Fibroblast of lung (primary cell): ENCODE data around the gene HYCC1. TPM values are rescaled to one million over a fixed set of nuclear protein-coding genes. Genes with fewer than 3 reads are reported as not detected.

Experiments
- DNase-seq, 2 donors: peaks; one replicate each; pipeline versions ENCODE4 v3.0.0 to v3.0.0-alpha.2; 2010; ENCODE audit warnings: low read depth in 2 of 2
- H2AFZ ChIP-seq: 2 replicates; pipeline ENCODE4 v1.5.1; 2012; ENCODE audit warnings: low read length, control low read depth, inconsistent platforms
- H3K27ac ChIP-seq: 2 replicates; pipeline ENCODE4 v1.5.1; 2011; ENCODE audit warnings: low read length, control low read depth; ENCODE audit not compliant: insufficient read depth
- H3K27me3 ChIP-seq: 2 replicates; pipeline ENCODE4 v1.5.1; 2011; ENCODE audit warnings: mild to moderate bottlenecking, low read length; ENCODE audit not compliant: control insufficient read depth, insufficient read depth
- H3K36me3 ChIP-seq: 2 replicates; pipeline ENCODE4 v1.5.1; 2011; ENCODE audit warnings: low read length; ENCODE audit not compliant: control insufficient read depth, insufficient read depth
- H3K4me1 ChIP-seq: 2 replicates; pipeline ENCODE4 v1.5.1; 2011; ENCODE audit warnings: low read length; ENCODE audit not compliant: control insufficient read depth, insufficient read depth; ENCODE audit errors: extremely low read depth
- H3K4me2 ChIP-seq: 2 replicates; pipeline ENCODE4 v1.5.1; 2011; ENCODE audit warnings: low read length, control low read depth; ENCODE audit not compliant: insufficient read depth; ENCODE audit errors: extremely low read depth
- H3K4me3 ChIP-seq, 4 experiments: fragments of 200-600 bp in 1 of 4; sonication (generic) in 1 of 4; replicated peaks in 1 of 4; 2 replicates each; pipeline ENCODE4 v1.5.1; 2011 to 2016; ENCODE audit warnings: low read length in 4 of 4, low read depth in 3 of 4, mild to moderate bottlenecking in 3 of 4, control low read depth in 2 of 4, inconsistent platforms in 1 of 4, mixed read lengths in 1 of 4; ENCODE audit not compliant: insufficient read depth in 1 of 4; ENCODE audit errors: control extremely low read depth in 1 of 4
- H3K79me2 ChIP-seq: 2 replicates; pipeline ENCODE4 v1.5.1; 2012; ENCODE audit warnings: mild to moderate bottlenecking, low read length, inconsistent platforms; ENCODE audit not compliant: control insufficient read depth, insufficient read depth
- H3K9ac ChIP-seq: 2 replicates; pipeline ENCODE4 v1.5.1; 2011; ENCODE audit warnings: mild to moderate bottlenecking, low read length, control low read depth; ENCODE audit not compliant: insufficient read depth
- H3K9me3 ChIP-seq: 2 replicates; pipeline ENCODE4 v1.5.1; 2012; ENCODE audit warnings: low read depth, low read length; ENCODE audit not compliant: control insufficient read depth, insufficient read depth
- H4K20me1 ChIP-seq: 2 replicates; pipeline ENCODE4 v1.5.1; 2011; ENCODE audit warnings: low read length; ENCODE audit not compliant: control insufficient read depth, insufficient read depth; ENCODE audit errors: extremely low read depth
- CTCF ChIP-seq, 2 donors: IDR thresholded peaks in 1 of 2; conservative IDR thresholded peaks in 1 of 2; 1 replicate in 1 of 2; 2 replicates in 1 of 2; pipeline ENCODE4 v1.5.1; 2011 to 2012; ENCODE audit warnings: low read length in 2 of 2, control low read depth in 1 of 2, inconsistent platforms in 1 of 2, low read depth in 1 of 2, mild to moderate bottlenecking in 1 of 2
- EZH2 ChIP-seq: IDR thresholded peaks from 2 replicates; pipeline ENCODE4 v1.5.1; 2012; ENCODE audit warnings: low read length, control low read depth, mild to moderate bottlenecking; ENCODE audit errors: missing control alignments
- polyA plus RNA-seq, 2 donors: library from polyadenylated mRNA; depleted of rRNA in 1 of 2; stranded (reverse) in 1 of 2; unstranded in 1 of 2; fragments of >200 nt; gene quantifications; 2 replicates each; pipeline ENCODE4 v1.2.1, GENCODE V29; 2011 to 2012; ENCODE audit warnings: missing spikeins in 1 of 2
- total RNA-seq: library from RNA; depleted of rRNA; stranded (reverse); fragments of >200 nt; gene quantifications from 2 replicates; pipeline ENCODE4 v1.2.1, GENCODE V29; 2014

The HYCC1 gene
- total and polyA plus RNA-seq, 2 donors (not counting 1 experiment from before 2014, with no cell fraction given), result 197 to 211 TPM

- H3K4me3 ChIP-seq, result no peak overlapping the region
- H4K20me1 ChIP-seq, result no peaks in the 10 kb centered on the region
- no peak overlapping the region for H3K9ac ChIP-seq
- H3K79me2 ChIP-seq, result peaks cover 88% of the 10 kb centered on the region
- no peaks in the 10 kb centered on the region for H3K9me3 ChIP-seq
- H3K27ac ChIP-seq, result no peak overlapping the region
- H3K27me3 ChIP-seq, result no peaks in the 10 kb centered on the region
- H3K4me1 ChIP-seq, result peaks cover 7% of the 10 kb centered on the region
- H3K36me3 ChIP-seq, result no peaks in the 10 kb centered on the region
- DNase-seq, result peak in 1 of 2 donors; percentile 16
- no peak overlapping the region for H3K4me2 ChIP-seq
- TF ChIP-seq CTCF (conservative IDR thresholded peaks at IDR 0.05 in 1 of 2, IDR thresholded peaks at IDR 0.05 in 1 of 2; ENCODE audit: low read depth in 1 of 2, low read length in 2 of 2) (no peak), EZH2 (no peak)
- no peak overlapping the region for H2AFZ ChIP-seq
Observed at GRCh38 chr7:22992874-22993840, 20.8 kb downstream of the HYCC1 start.

DNA sequence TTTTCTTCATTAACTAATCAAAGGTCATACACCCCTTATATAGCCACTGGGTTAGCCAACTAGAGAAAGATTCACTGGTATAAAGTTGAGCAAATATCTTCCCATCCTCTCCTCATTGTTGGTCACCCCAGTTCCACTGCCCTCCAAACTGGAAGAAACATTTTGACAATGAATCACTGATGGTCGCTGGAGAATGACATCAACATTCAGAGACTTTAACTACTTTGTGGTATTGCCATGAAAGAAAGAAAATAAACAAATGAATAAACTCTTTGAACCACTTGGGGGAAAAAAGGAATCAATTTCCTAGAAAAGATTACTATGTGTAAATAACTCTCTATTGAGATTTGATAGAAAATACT is 23.4 kb downstream of the HYCC1 start:
- H3K27me3 ChIP-seq, result no peaks in the 10 kb centered on the region
- H2AFZ ChIP-seq, result no peak overlapping the region
- no peaks in the 10 kb centered on the region for H4K20me1 ChIP-seq
- H3K9ac ChIP-seq, result no peak overlapping the region
- H3K79me2 ChIP-seq, result peaks cover 69% of the 10 kb centered on the region
- H3K9me3 ChIP-seq, result no peaks in the 10 kb centered on the region
- no peak overlapping the region for H3K4me2 ChIP-seq
- H3K4me3 ChIP-seq, result no peak overlapping the region
- peak overlapping the region; percentile 29 for H3K27ac ChIP-seq
- TF ChIP-seq EZH2, result no peak
- TF ChIP-seq CTCF (conservative IDR thresholded peaks at IDR 0.05 in 1 of 2, IDR thresholded peaks at IDR 0.05 in 1 of 2; ENCODE audit: low read depth in 1 of 2, low read length in 2 of 2), result no peak
- H3K4me1 ChIP-seq, result peaks cover 7% of the 10 kb centered on the region
- DNase-seq, result peak; percentile 69 to 86
- H3K36me3 ChIP-seq, result no peaks in the 10 kb centered on the region

- DNase-seq, result peak in 1 of 2 donors; percentile 61
- peak overlapping the region; percentile 29 for H3K27ac ChIP-seq
- no peaks in the 10 kb centered on the region for H4K20me1 ChIP-seq
- no peak overlapping the region for H3K4me2 ChIP-seq
- no peaks in the 10 kb centered on the region for H3K9me3 ChIP-seq
- H3K4me3 ChIP-seq, result no peak overlapping the region
- H3K79me2 ChIP-seq, result peaks cover 62% of the 10 kb centered on the region
- peaks cover 7% of the 10 kb centered on the region for H3K4me1 ChIP-seq
- no peaks in the 10 kb centered on the region for H3K27me3 ChIP-seq
- H3K9ac ChIP-seq, result no peak overlapping the region
- H3K36me3 ChIP-seq, result no peaks in the 10 kb centered on the region
- H2AFZ ChIP-seq, result no peak overlapping the region
- TF ChIP-seq CTCF (conservative IDR thresholded peaks at IDR 0.05 in 1 of 2, IDR thresholded peaks at IDR 0.05 in 1 of 2; ENCODE audit: low read depth in 1 of 2, low read length in 2 of 2) (no peak), EZH2 (no peak)
Observed at GRCh38 chr7:22989643-22990587, 24.0 kb downstream of the HYCC1 start.
